GM21717 (cell line): ENCODE results near the gene DUSP16.
"Not testable (repeated sequence)": the region's sequence is repeated elsewhere in the genome, so short reads cannot be mapped to it uniquely, and the experiment has no call there.

Source experiments
- ATAC-seq: cut with Tn5 transposase; IDR thresholded peaks from one replicate; pipeline ENCODE4 v1.9.1; 2021; ENCODE audit warnings: mild to moderate bottlenecking, moderate library complexity; ENCODE audit not compliant: unreplicated experiment

DUSP16 gene

DNA sequence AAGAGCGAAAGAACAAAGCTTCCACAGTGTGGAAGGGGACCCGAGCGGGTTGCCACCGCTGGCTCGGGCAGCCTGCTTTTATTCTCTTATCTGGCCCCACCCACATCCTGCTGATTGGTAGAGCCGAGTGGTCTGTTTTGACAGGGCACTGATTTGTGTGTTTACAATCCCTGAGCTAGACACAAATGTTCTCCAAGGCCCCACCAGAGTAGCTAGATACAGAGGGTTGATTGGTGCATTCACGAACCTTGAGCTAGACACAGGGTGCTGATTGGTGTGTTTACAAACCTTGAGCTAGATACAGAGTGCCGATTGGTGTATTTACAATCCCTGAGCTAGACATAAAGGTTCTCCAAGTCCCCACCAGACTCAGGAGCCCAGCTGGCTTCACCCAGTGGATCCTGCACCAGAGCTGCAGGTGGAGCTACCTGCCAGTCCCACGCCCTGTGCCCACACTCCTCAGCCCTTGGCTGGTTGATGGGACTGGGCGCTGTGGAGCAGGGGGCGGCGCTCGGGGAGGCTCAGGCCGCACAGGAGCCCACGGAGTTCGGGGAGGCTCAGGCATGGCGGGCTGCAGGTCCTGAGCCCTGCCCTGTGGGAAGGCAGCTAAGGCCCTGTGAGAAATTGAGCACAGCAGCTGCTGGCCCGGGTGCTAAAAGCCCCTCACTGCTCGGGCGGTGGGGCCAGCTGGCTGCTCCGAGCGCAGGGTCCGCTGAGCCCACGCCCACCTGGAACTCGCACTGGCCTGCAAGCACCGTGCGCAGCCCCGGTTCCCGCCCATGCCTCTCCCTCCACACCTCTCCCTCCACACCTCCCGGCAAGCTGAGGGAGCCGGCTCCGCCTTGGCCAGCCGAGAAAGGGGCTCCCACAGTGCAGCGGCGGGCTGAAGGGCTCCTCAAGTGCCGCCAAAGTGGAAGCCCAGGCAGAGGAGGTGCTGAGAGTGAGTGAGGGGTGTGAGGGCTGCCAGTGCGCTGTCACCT, 90.4 kb downstream of the DUSP16 start:
- not testable (repeated sequence) for ATAC-seq

GRCh38 chr12:12470751-12471306, 91.8 kb downstream of the DUSP16 start:
- no peak for ATAC-seq

GRCh38 chr12:12469386-12469785, 93.3 kb downstream of the DUSP16 start:
- ATAC-seq = no peak

DNA sequence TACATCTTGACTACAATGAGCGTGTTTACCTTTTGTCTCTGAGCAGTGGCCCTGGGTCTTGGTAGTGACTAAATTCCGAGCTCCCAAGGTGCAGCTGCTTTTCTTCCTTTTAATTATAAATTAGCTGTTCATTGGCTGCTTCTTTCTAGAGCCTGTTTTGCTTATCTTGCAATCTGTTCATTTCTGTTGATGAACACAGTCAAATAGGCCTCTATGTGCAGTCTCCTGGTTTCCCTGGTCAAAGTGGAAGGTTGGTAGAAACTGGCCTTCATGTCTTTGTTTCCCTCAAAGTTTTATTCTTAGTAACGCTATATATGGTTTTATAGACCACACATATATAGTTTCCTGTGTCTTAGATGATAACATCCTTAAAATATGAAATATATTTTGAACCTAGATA, 94.1 kb downstream of the DUSP16 start:
- ATAC-seq = no peak

- ATAC-seq = no peak
These were observed 94.9 kb downstream of the DUSP16 start for GRCh38 chr12:12467688-12468261.

DNA sequence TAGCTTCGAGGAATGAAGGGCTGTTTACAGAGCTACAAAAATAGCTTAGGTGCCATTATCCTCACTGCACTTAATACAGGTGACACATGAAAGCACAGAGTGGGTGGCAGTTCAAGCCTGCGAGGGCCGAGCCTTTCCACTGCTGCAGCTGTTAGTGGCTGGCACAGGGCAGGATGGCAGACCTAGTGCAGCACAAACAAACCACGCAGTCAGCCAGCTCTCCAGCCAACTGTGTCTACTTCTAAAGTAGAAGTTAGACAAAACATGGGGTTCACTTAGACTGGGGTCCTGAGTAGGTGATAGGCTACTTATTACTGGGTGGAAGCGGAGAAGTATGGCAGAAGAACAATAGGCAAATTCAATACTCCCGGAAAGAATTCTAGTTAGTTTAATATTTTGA, 95.4 kb downstream of the DUSP16 start:
- ATAC-seq = no peak

GRCh38 chr12:12466157-12466556, 96.5 kb downstream of the DUSP16 start:
- no peak for ATAC-seq

GRCh38 chr12:12465522-12465921, 97.1 kb downstream of the DUSP16 start:
- ATAC-seq = no peak

- ATAC-seq = no peak
These were observed 100.7 kb downstream of the DUSP16 start for GRCh38 chr12:12461923-12462315.

DNA sequence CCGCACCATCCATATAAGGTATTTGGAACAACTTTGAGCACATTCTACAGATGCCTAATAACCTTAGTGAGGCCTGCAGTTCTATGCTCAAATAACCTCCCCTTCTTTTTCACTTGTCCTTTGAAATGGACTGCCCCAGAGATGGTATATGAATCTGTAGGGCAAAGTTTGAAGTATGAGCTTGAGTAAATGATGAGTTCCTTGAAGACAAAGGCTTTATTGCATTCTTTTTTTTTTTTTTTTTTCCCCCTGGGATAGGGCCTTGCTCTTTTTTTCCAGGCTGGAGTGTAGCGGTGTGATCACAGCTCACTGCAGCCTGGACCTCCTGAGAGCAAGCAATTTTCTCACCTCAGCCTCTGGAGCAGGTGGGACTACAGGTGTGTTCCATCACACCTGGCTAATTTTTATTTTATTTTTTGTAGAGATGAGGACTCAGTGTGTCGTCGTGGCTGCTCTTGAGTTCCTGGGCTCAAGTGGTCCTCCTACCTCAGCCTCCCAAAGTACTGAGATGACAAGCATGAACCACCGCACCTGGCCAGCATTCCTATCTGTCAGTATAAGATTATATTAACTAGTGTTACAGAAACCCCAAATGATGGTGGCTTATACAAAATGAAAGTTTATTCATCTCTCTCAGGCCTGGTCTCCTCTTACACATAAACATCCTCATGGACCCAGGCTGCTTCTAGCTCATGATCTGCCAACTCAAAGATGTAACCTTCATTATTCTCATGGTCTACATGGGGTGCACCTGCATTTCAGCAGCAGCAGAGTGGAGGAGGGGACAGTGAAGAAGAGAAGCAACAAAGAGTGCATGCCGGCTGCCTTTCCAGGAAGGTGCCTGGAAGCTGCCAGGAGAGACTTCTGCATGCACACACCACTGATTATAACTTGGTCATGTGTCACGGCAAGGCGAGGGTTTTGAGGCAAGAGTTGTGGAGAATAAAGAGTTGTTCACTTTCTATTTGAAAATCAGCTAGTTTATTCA, 101.4 kb downstream of the DUSP16 start:
- ATAC-seq = no peak

DNA sequence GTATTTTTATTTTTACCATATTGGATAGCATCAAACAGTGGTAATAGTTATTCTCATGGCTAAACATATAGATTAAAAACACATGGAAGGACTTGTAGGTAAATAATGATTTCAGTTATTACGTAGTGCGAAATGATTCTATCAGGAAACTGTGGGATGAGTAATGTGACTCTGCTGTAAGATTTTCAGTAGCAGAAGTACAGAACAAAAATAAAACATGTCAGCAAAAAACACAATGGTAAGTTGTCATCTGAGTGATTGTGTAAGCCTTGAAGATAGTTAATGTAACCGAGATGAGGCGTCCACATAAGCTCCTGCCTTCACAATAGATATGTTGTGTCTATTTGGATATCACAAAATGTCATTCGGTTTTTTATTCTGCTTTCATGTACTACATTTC, 106.0 kb downstream of the DUSP16 start:
- no peak for ATAC-seq

DNA sequence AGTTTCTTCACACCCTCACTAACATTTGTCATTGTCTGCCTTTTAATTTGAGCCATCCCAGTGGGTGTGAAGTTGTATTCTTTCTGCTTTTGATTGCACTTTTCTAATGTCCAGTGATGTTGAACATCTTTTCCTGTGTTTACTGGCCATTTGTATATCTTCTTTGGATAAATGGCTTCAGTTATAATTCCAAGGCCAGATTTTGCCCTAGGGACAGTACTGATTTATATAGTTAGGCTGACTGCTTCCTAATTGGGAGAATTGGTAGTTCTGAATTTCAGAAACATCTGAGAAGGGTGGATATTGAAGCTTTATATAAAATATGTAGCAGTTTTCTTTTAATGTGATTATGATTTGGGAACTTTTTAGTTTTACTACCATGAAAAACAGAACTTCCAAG, 108.3 kb downstream of the DUSP16 start:
- ATAC-seq = no peak

- ATAC-seq = no peak
These were observed 109.0 kb downstream of the DUSP16 start for GRCh38 chr12:12453635-12454034.

- ATAC-seq = no peak
These were observed 110.2 kb downstream of the DUSP16 start for GRCh38 chr12:12452326-12452902.

DNA sequence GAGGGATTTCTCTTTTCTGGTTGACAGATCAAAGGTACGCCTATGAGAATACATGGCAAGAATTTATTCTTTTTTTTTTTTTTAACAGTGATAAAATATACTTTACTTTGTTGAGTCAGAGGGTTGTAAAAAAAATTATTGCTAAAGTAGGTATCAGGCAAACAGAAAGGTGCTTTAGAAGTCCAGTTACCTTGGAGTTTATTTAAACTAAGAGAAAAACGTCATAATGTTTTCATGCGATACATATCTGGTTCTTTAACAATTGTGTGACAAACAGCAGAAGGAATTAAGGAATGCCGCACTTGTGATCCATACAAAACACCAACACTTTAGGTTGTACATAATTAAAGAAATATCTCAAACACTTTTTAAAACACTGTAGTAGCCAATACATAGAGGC, 111.6 kb downstream of the DUSP16 start:
- ATAC-seq = no peak

- ATAC-seq = no peak
These were observed 112.6 kb downstream of the DUSP16 start for GRCh38 chr12:12450043-12450471.

GRCh38 chr12:12449533-12450025, 113.1 kb downstream of the DUSP16 start:
- ATAC-seq = no peak

DNA sequence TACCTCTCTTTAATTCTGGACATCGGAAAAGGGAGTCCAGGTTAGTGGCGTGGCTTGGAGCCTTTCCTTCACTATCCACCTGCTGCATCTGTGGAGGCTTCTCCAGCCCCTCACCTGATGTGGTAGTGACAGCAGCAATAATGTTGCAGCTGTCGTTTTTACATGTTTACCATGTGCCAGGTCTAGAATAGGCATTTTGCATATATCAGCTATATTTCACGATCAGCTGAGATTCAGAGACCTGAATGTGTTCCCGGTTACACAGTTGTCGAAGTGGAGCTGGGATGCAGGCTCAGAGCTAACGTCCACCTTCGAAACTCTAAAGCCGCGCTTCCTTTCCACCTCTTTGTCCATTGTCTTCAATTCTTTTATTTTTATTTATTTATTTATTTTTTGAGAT, 114.8 kb downstream of the DUSP16 start:
- no peak for ATAC-seq

- no peak for ATAC-seq
These were observed 115.4 kb downstream of the DUSP16 start for GRCh38 chr12:12447236-12447635.

DNA sequence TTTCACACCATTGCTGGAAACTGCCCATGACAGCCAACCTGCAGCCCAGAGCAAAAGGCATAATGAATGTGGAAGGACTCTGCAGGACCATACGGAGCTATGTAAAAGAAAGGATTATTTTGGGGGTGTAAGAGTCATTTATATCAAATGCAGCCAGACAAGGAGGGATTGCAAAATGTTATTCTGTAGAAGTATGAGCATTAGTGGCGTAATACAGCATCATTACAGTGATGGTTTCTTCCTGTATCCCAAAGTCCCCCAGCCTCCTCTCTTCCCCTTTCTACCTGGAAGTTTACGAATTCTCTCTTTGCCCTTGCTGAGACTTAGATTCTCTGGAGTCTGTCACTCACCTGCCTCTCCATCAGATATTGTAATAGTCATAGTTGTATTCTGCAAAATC, 115.9 kb downstream of the DUSP16 start:
- ATAC-seq = no peak
